PC-3 (cell line): ENCODE results near the gene MPV17L2. TPM values are rescaled to one million over a fixed set of nuclear protein-coding genes. Genes with fewer than 3 reads are reported as not detected.
A peak's percentile ranks its signal among the peaks of the same experiment; 100 is the strongest.

ENCODE experiments used
- ATAC-seq: fragments of 200-7000 bp; cut with Tn5 transposase; 2 replicates; pipeline ENCODE4 v1.9.1; 2020; ENCODE audit warnings: mild to moderate bottlenecking, moderate library complexity
- BruUV-seq: library from RNA; stranded (reverse); fragments of 400-500 nt; replicated peaks from 2 replicates; lab custom pipeline; 2021; lab: Mats Ljungman, UMichigan
- CTCF ChIA-PET: fragments of 300-600 bp; sonication (Branson Sonifier 250); formaldehyde crosslinking; loops from one replicate; lab custom pipeline; 2022; ENCODE audit warnings: antibody characterized with exemption; lab: Charles Lee
- POLR2A ChIA-PET: fragments of 300-600 bp; sonication (Branson Sonifier 250); formaldehyde crosslinking; loops from one replicate; lab custom pipeline; 2022; ENCODE audit warnings: antibody characterized with exemption; ENCODE audit not compliant: unreplicated experiment; lab: Charles Lee
- DNase-seq: peaks from one replicate; pipeline ENCODE4 v3.0.0-alpha.2; 2015
- H2AFZ ChIP-seq: fragments of 300-600 bp; sonication (generic); 2 replicates; pipeline ENCODE4 v1.6.0; 2016; ENCODE audit warnings: antibody characterized with exemption, low read length
- H3F3A ChIP-seq: fragments of 300-600 bp; sonication (generic); one replicate; pipeline ENCODE4 v1.6.0; 2017; ENCODE audit warnings: antibody characterized with exemption, low read length, control low read depth, mild to moderate bottlenecking; ENCODE audit not compliant: unreplicated experiment
- H3K27ac ChIP-seq: fragments of 300-600 bp; sonication (generic); 2 replicates; pipeline ENCODE4 v1.5.1; 2016; ENCODE audit warnings: mild to moderate bottlenecking, low read length
- H3K27me3 ChIP-seq: fragments of 300-600 bp; sonication (generic); 2 replicates; pipeline ENCODE4 v1.6.1; 2016; ENCODE audit warnings: low read length, mixed read lengths
- H3K36me3 ChIP-seq: fragments of 300-600 bp; sonication (generic); 2 replicates; pipeline ENCODE4 v1.6.1; 2016; ENCODE audit warnings: low read depth, mixed run types, low read length, mixed read lengths
- H3K4me1 ChIP-seq: fragments of 300-600 bp; sonication (generic); 2 replicates; pipeline ENCODE4 v1.5.1; 2016; ENCODE audit warnings: low read length; ENCODE audit not compliant: insufficient read depth
- H3K4me2 ChIP-seq: fragments of 300-600 bp; sonication (generic); 2 replicates; pipeline ENCODE4 v1.6.0; 2016; ENCODE audit warnings: low read length
- H3K4me3 ChIP-seq: fragments of 300-600 bp; sonication (generic); 2 replicates; pipeline ENCODE4 v1.5.1; 2016; ENCODE audit warnings: mild to moderate bottlenecking, low read length, mixed read lengths
- H3K79me2 ChIP-seq: fragments of 300-600 bp; sonication (generic); 2 replicates; pipeline ENCODE4 v1.6.1; 2017; ENCODE audit warnings: low read length, mixed read lengths
- H3K9ac ChIP-seq: fragments of 300-600 bp; sonication (generic); 2 replicates; pipeline ENCODE4 v1.6.0; 2016; ENCODE audit warnings: mild to moderate bottlenecking, low read length
- H3K9me2 ChIP-seq: fragments of 300-600 bp; sonication (generic); replicated peaks from 2 replicates; pipeline ENCODE4 v1.6.1; 2016; ENCODE audit warnings: mixed run types, low read length, mixed read lengths
- H3K9me3 ChIP-seq: fragments of 300-600 bp; sonication (generic); 2 replicates; pipeline ENCODE4 v1.6.1; 2016; ENCODE audit warnings: low read length, mixed read lengths
- H4K20me1 ChIP-seq: fragments of 300-600 bp; sonication (generic); 2 replicates; pipeline ENCODE4 v1.6.1; 2016; ENCODE audit warnings: low read length, mixed read lengths
- CTCF ChIP-seq: fragments of 300-600 bp; sonication (generic); conservative IDR thresholded peaks from 2 replicates; pipeline ENCODE4 v1.5.1; 2017; ENCODE audit warnings: antibody characterized with exemption, low read depth, mild to moderate bottlenecking, low read length
- EZH2 ChIP-seq: fragments of 300-600 bp; sonication (generic); IDR thresholded peaks from one replicate; pipeline ENCODE4 v1.6.1; 2017; ENCODE audit warnings: antibody characterized with exemption, mild to moderate bottlenecking, low read length; ENCODE audit not compliant: unreplicated experiment
- EZH2phosphoT487 ChIP-seq: fragments of 300-600 bp; sonication (generic); IDR thresholded peaks from 2 replicates; pipeline ENCODE4 v1.6.1; 2018; ENCODE audit warnings: mild to moderate bottlenecking, antibody characterized with exemption, low read length, borderline replicate concordance
- intact Hi-C: fragments of 100-400 bp; cut with micrococcal nuclease; formaldehyde crosslinking; loops from 2 replicates; pipeline ENCODE4 v1.9.0; 2023
- total RNA-seq: library from RNA; depleted of rRNA; stranded (reverse); fragments of >200 nt; gene quantifications from 2 replicates; pipeline ENCODE4 v1.2.3, GENCODE V29; 2014

Gene MPV17L2
- total RNA-seq, 1 experiment from 2014 or later = 34.2 TPM

GRCh38 chr19:18193388-18194180 lies 566 bp downstream of the MPV17L2 start:
- peak overlapping the region; percentile 89 for H2AFZ ChIP-seq
- no peak for TF ChIP-seq EZH2
- no peak for TF ChIP-seq CTCF
- no peak for TF ChIP-seq EZH2phosphoT487
- H3F3A ChIP-seq = no peaks in the 10 kb centered on the region
- peaks cover 13% of the 10 kb centered on the region for H3K4me1 ChIP-seq
- BruUV-seq = TSS peak; percentile 56
- no peaks in the 10 kb centered on the region for H3K9me3 ChIP-seq
- ChIA-PET POLR2A (interaction anchor here (0.6 to 0.7 kb wide), 3 partner anchors 40 to 329 kb away, joined by 3 to 4 read pairs (median 3); no protein-coding TSS in a partner anchor), CTCF (interaction anchor here (0.5 to 2.2 kb wide), 5 partner anchors 15 to 80 kb away, joined by 3 to 9 read pairs (median 4); no protein-coding TSS in a partner anchor)
- intact Hi-C loops = no loop called here
- H3K4me2 ChIP-seq = peak overlapping the region; percentile 92
- no peaks in the 10 kb centered on the region for H3K36me3 ChIP-seq
- H3K27ac ChIP-seq = no peak overlapping the region
- H3K9me2 ChIP-seq = no peaks in the 10 kb centered on the region
- H3K4me3 ChIP-seq = peak overlapping the region; percentile 85
- peaks cover 7% of the 10 kb centered on the region for H3K79me2 ChIP-seq
- DNase-seq (peak; percentile 24), ATAC-seq (no peak)
- H3K27me3 ChIP-seq = no peaks in the 10 kb centered on the region
- H3K9ac ChIP-seq = peak overlapping the region; percentile 83
- H4K20me1 ChIP-seq = no peaks in the 10 kb centered on the region

GRCh38 chr19:18194181-18194530 lies 1.1 kb downstream of the MPV17L2 start:
- ATAC-seq = no peak
- Histone ChIP-seq H3K27me3 (no peaks in the 10 kb centered on the region), H3K9me2 (no peaks in the 10 kb centered on the region), H3K4me1 (peaks cover 13% of the 10 kb centered on the region), H3K9ac (peak overlapping the region; percentile 83), H3K36me3 (no peaks in the 10 kb centered on the region), H3F3A (no peaks in the 10 kb centered on the region), H3K4me2 (peak overlapping the region; percentile 92), H3K79me2 (peaks cover 7% of the 10 kb centered on the region), H3K27ac (no peak overlapping the region), H3K9me3 (no peaks in the 10 kb centered on the region), H4K20me1 (no peaks in the 10 kb centered on the region), H2AFZ (peak overlapping the region; percentile 64; the same call in 1 of the 2 replicates), H3K4me3 (peak overlapping the region; percentile 85)
- TF ChIP-seq CTCF (no peak), EZH2 (no peak), EZH2phosphoT487 (no peak)
- ChIA-PET POLR2A (no interaction called here), CTCF (no interaction called here)
- intact Hi-C loops = no loop called here
- no TSS peak for BruUV-seq
- DNase-seq = no peak
